Esophagus muscularis mucosa (tissue), 3 donors: ENCODE data around the gene PDGFRB.

Source experiments
- CTCF ChIP-seq, 3 experiments: fragments of 200-600 bp in 2 of 3; fragments of 450-650 bp in 1 of 3; sonication (generic) in 2 of 3; IDR thresholded peaks; one replicate each; pipeline ENCODE4 v1.5.1; 2017 to 2019; ENCODE audit warnings: antibody characterized with exemption in 3 of 3, mild to moderate bottlenecking in 2 of 3, moderate library complexity in 1 of 3
- POLR2AphosphoS5 ChIP-seq, 2 donors: sonication (generic); formaldehyde crosslinking; IDR thresholded peaks; one replicate each; pipeline ENCODE4 v1.6.1; 2017; ENCODE audit warnings: antibody characterized with exemption in 2 of 2

- TF ChIP-seq CTCF (IDR thresholded peaks at IDR 0.05) (no peak), POLR2AphosphoS5 (IDR thresholded peaks at IDR 0.05) (no peak)
These were observed 9.4 kb downstream of the PDGFRB start for GRCh38 chr5:150146235-150146634.
